Naive thymus-derived CD8-positive, alpha-beta T cell (primary cell): ENCODE measurements around the gene POLR3C. TPM values are rescaled to one million over a fixed set of nuclear protein-coding genes. Genes with fewer than 3 reads are reported as not detected.
A peak's percentile ranks its signal among the peaks of the same experiment; 100 is the strongest.
"Not testable (repeated sequence)": the region's sequence is repeated elsewhere in the genome, so short reads cannot be mapped to it uniquely, and the experiment has no call there.

Experiments used
- ATAC-seq, 2 donors: fragments of 150-1000 bp; cut with Tn5 transposase in 1 of 2; sonication (Bioruptor Pico), chemical (Tn5 transposase) in 1 of 2; 1 replicate in 1 of 2; 2 replicates in 1 of 2; pipeline ENCODE4 v1.10.0; 2021; ENCODE audit warnings: mild to moderate bottlenecking in 2 of 2, moderate library complexity in 2 of 2
- POLR2A ChIA-PET: fragments of 350-600 bp; sonication (Branson Sonifier 250); formaldehyde crosslinking; loops from one replicate; lab custom pipeline; 2021; ENCODE audit warnings: antibody characterized with exemption; lab: Charles Lee
- DNase-seq, 10 donors: peaks; one replicate each; pipeline versions ENCODE4 v3.0.0 to v3.0.0-alpha.2; 2020 to 2022
- H3K27ac Mint-ChIP-seq, 10 donors: one replicate each; pipeline ENCODE4 v1.8.0; 2020 to 2022; ENCODE audit warnings: mild to moderate bottlenecking in 10 of 10, mixed read lengths in 10 of 10, moderate library complexity in 4 of 10, inconsistent platforms in 1 of 10
- H3K27me3 Mint-ChIP-seq, 5 donors: one replicate each; pipeline ENCODE4 v1.8.0; 2021 to 2022; ENCODE audit warnings: mixed read lengths in 5 of 5
- H3K36me3 Mint-ChIP-seq, 3 donors: one replicate each; pipeline ENCODE4 v1.8.0; 2020 to 2022; ENCODE audit warnings: mixed read lengths in 3 of 3, mild to moderate bottlenecking in 2 of 3, inconsistent platforms in 1 of 3
- H3K4me1 Mint-ChIP-seq, 4 donors: one replicate each; pipeline ENCODE4 v1.8.0; 2021 to 2022; ENCODE audit warnings: mixed read lengths in 4 of 4
- H3K4me3 Mint-ChIP-seq, 10 donors: one replicate each; pipeline ENCODE4 v1.8.0; 2020 to 2022; ENCODE audit warnings: mild to moderate bottlenecking in 10 of 10, mixed read lengths in 10 of 10, moderate library complexity in 6 of 10, inconsistent platforms in 1 of 10
- H3K9me3 Mint-ChIP-seq, 9 donors: one replicate each; pipeline ENCODE4 v1.8.0; 2020 to 2022; ENCODE audit warnings: mixed read lengths in 9 of 9, mild to moderate bottlenecking in 3 of 9, inconsistent platforms in 1 of 9, moderate library complexity in 1 of 9
- polyA plus RNA-seq, 3 donors: library from polyadenylated mRNA; unstranded; fragments of 300-500 nt; fragmentation: Illumina TruSeq; gene quantifications; one replicate each; pipeline ENCODE4 v1.2.3, GENCODE V29; 2021
- total RNA-seq, 8 experiments: library from RNA in 2 of 8; stranded (reverse) in 2 of 8; gene quantifications; one replicate each; pipeline ENCODE4 v1.2.3 and lab custom pipeline; 2021 to 2026

POLR3C gene
- total and polyA plus RNA-seq, 5 experiments from 2014 or later, result 40.2 to 54.5 (median 42.8) TPM

DNA sequence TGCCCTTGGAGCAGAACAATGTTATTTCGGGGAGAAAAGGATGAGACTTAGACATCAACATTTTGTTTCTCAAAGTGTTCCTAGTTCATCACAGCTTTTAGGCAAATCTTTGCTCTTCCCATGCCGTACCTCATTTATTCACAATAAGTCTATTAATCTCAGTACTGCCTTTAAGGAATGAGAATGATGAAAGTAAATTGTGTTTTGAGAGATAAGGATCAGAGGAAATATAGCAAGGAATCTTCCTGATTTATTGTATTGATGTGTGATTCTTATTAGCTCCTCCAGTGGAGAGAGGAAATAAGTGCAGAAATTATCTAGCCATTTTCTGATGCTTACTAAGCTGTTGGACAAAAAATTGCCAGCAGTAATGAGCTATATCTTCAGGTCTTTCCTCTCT is 2.0 kb downstream of the POLR3C start:
- POLR2A ChIA-PET, result interaction anchor here (0.6 to 3.3 kb wide), 5 partner anchors 19 to 225 kb away, joined by 3 to 10 read pairs (median 5); partner anchors contain the start of genes NUDT17, PIAS3 and RBM8A
- peaks cover 15 to 38% (median 22%) of the 10 kb centered on the region in 4 donors for H3K4me1 Mint-ChIP-seq
- H3K9me3 Mint-ChIP-seq, result no peaks in the 10 kb centered on the region
- peaks cover 12 to 56% (median 22%) of the 10 kb centered on the region in 3 donors for H3K36me3 Mint-ChIP-seq
- no peaks in the 10 kb centered on the region for H3K27me3 Mint-ChIP-seq
- peak overlapping the region in 3 of 10 donors; percentile 35 to 56 (median 43) for H3K27ac Mint-ChIP-seq
- H3K4me3 Mint-ChIP-seq, result peak overlapping the region in 9 of 10 donors; percentile 24 to 99 (median 60)
- no peak for DNase-seq
- ATAC-seq, result no peak

DNA sequence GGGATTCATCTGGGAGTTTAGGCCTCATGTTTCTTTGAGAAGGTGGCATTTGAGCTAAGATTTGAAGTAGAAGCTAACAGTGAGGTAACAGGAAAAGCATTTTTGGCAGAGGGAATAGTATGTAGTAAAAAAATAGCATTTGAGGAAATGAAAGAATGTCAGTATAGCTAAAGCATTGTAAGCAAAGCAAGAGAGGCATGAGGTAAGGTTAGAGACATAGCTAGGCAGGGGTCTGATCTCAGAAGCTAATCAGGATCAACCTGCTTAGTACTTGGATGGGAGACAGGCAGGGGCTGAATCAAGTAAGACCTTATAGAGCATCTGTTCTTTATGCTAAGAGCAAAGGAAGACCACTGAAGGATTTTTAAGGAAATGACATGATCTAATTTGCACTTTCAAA is 4.0 kb downstream of the POLR3C start:
- Mint-ChIP-seq H3K27me3 (no peaks in the 10 kb centered on the region), H3K4me1 (peaks cover 18 to 36% (median 22%) of the 10 kb centered on the region in 4 donors), H3K27ac (peak overlapping the region in 3 of 10 donors; percentile 35 to 63 (median 55)), H3K36me3 (peaks cover 18 to 71% (median 33%) of the 10 kb centered on the region in 3 donors), H3K9me3 (no peaks in the 10 kb centered on the region), H3K4me3 (no peak overlapping the region)
- POLR2A ChIA-PET, result interaction anchor here (0.7 to 1.4 kb wide), 4 partner anchors 18 to 104 kb away, joined by 3 to 4 read pairs (median 3); partner anchors contain the start of gene NUDT17
- ATAC-seq (no peak), DNase-seq (no peak)

DNA sequence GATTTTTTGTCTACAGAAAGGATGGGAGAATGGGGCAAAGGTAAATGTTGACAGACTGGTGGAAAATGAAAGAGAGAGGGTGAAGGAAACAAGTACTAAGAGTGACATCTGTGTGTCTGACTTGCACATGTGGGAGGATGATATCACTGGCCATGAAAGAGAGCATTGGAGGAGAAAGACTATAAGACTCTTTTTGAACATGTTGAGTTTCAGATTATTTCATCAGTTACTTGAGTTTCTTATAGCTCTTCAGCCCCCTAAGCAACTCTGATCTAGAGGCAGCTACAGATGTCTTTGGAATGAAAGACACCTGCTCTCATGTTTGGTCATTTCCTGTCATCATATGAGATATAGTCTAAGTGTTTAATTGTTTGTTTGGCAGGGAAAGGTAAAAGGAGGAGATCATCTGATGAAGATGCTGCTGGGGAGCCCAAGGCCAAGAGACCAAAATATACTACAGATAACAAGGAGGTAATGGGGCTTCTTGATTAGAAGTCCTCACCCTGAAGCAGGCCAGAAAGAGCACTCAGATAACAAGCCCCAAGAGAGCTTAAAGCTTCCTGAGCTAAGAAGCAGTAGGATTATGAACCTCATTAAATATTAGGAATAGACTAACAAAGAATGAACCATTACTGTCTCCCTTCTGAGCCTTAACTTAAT is 4.5 kb downstream of the POLR3C start:
- no peak for ATAC-seq
- POLR2A ChIA-PET, result interaction anchor here (0.7 to 1.4 kb wide), 3 partner anchors 17 to 103 kb away, joined by 3 to 4 read pairs (median 3); partner anchors contain the start of gene NUDT17
- peak overlapping the region in 3 of 10 donors; percentile 35 to 63 (median 44) for H3K27ac Mint-ChIP-seq
- no peak for DNase-seq
- peaks cover 18 to 76% (median 38%) of the 10 kb centered on the region in 3 donors for H3K36me3 Mint-ChIP-seq
- H3K27me3 Mint-ChIP-seq, result no peaks in the 10 kb centered on the region
- H3K4me3 Mint-ChIP-seq, result no peak overlapping the region
- H3K4me1 Mint-ChIP-seq, result peaks cover 18 to 36% (median 22%) of the 10 kb centered on the region in 4 donors
- H3K9me3 Mint-ChIP-seq, result no peaks in the 10 kb centered on the region

DNA sequence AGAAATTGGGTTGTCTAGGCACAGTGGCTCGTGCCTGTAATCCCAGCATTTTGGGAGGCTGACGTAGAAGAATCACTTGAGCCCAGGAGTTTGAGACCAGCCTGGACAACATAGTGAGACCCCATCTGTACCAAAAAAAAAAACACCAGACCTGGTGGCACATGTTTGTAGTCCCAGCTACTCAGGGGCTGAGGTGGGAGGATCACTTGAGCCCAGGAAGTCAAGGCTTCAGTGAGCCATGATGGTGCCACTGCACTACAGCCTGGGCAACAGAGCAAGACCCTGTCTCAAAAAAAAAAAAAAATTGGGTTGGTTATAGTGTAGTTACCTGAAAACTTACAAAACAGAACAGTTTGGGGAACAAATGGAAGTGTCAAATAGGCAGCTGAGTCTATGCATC is 6.8 kb downstream of the POLR3C start:
- DNase-seq, H3K9me3 Mint-ChIP-seq, H3K4me3 Mint-ChIP-seq, H3K27me3 Mint-ChIP-seq, H3K27ac Mint-ChIP-seq, ATAC-seq, POLR2A ChIA-PET: not testable (repeated sequence)
- H3K4me1 Mint-ChIP-seq, result peaks cover 6 to 19% (median 16%) of the 10 kb centered on the region in 4 donors
- peaks cover 18 to 92% (median 40%) of the 10 kb centered on the region in 3 donors for H3K36me3 Mint-ChIP-seq

DNA sequence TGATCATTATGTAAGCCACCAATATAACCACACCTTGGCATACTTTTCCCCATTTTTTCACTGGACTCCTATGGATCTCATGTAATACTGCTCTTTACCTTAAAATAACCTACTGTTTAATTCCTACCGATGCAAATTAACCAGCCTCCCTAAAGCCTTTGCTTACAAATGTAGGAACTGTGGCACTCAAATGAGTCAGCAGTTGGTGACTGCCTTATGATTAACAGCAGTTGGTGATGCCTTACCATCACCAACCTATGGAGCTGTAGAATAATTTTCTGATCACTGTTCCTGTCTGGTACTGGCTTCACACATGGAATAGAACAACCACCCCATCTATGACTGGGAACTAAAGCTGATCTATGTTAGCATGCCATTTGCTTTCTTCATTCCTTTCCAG is 13.7 kb downstream of the POLR3C start:
- H3K36me3 Mint-ChIP-seq, result peaks cover 0 to 88% (median 29%) of the 10 kb centered on the region in 3 donors
- peaks cover 0 to 2% (median 0%) of the 10 kb centered on the region in 4 donors for H3K4me1 Mint-ChIP-seq
- DNase-seq (no peak), ATAC-seq (no peak)
- H3K27me3 Mint-ChIP-seq, result no peaks in the 10 kb centered on the region
- no peak overlapping the region for H3K4me3 Mint-ChIP-seq
- POLR2A ChIA-PET, result no interaction called here
- no peaks in the 10 kb centered on the region for H3K9me3 Mint-ChIP-seq
- H3K27ac Mint-ChIP-seq, result no peak overlapping the region

DNA sequence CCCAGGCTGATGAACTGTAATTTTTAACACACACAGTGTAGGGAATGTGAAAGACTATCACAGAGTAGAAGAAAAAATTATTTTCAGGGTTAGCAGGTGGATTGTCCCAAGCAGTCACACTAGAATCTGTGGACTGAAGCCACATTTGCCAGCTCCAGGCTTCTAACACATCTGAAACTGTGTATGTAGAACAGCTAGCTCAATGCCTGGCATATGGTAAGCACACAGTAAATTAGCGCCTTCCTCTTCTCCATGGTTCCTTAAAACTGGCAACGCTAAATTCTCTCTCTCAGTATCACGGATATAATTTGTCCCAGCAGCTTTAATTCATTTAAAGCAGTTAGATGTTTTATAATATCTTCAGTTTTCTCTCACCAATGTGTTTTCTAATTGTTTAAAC is 19.0 kb downstream of the POLR3C start:
- peaks cover 6 to 8% (median 7%) of the 10 kb centered on the region in 4 donors for H3K4me1 Mint-ChIP-seq
- no peak for DNase-seq
- POLR2A ChIA-PET, result interaction anchor here (0.6 to 6.6 kb wide), 2 partner anchors 15 to 169 kb away, joined by 3 to 96 read pairs; partner anchors contain the start of gene PIAS3

DNA sequence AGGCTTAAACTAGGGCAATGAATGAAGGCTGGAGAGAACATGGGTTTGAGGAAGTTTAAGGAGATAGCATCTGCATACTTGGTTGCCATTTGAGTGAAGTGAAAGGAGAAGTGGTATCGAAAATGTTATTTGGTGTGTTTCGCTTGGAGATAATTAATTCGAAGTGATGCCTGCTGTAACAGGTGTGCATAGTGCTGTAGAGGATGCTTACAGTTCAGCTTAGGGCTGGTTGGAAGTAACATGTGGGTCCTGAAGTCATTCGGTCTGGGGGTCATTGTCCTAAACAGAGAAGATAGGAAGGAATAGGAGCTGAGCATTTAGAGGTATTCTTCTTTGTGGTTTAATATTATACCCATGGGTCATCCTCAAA is 21.1 kb downstream of the POLR3C start:
- peaks cover 7 to 14% (median 11%) of the 10 kb centered on the region in 4 donors for H3K4me1 Mint-ChIP-seq
- H3K4me3 Mint-ChIP-seq, result no peak overlapping the region
- DNase-seq (no peak), ATAC-seq (peak; percentile 65 to 69)
- H3K9me3 Mint-ChIP-seq, result no peaks in the 10 kb centered on the region
- no peaks in the 10 kb centered on the region for H3K27me3 Mint-ChIP-seq
- H3K27ac Mint-ChIP-seq, result no peak overlapping the region
- peaks cover 0 to 31% (median 5%) of the 10 kb centered on the region in 3 donors for H3K36me3 Mint-ChIP-seq
- POLR2A ChIA-PET, result interaction anchor here (0.5 to 6.6 kb wide), 19 partner anchors 13 to 193 kb away, joined by 3 to 96 read pairs (median 5); partner anchors contain the start of genes ANKRD35, LIX1L, PEX11B and PIAS3

More for the DNA sequence above, 19.0 kb downstream of the POLR3C start:
- H3K27me3 Mint-ChIP-seq, result no peaks in the 10 kb centered on the region
- H3K27ac Mint-ChIP-seq, result no peak overlapping the region
- no peaks in the 10 kb centered on the region for H3K9me3 Mint-ChIP-seq
- H3K36me3 Mint-ChIP-seq, result peaks cover 0 to 45% (median 13%) of the 10 kb centered on the region in 3 donors
- H3K4me3 Mint-ChIP-seq, result no peak overlapping the region
- ATAC-seq, result no peak

DNA sequence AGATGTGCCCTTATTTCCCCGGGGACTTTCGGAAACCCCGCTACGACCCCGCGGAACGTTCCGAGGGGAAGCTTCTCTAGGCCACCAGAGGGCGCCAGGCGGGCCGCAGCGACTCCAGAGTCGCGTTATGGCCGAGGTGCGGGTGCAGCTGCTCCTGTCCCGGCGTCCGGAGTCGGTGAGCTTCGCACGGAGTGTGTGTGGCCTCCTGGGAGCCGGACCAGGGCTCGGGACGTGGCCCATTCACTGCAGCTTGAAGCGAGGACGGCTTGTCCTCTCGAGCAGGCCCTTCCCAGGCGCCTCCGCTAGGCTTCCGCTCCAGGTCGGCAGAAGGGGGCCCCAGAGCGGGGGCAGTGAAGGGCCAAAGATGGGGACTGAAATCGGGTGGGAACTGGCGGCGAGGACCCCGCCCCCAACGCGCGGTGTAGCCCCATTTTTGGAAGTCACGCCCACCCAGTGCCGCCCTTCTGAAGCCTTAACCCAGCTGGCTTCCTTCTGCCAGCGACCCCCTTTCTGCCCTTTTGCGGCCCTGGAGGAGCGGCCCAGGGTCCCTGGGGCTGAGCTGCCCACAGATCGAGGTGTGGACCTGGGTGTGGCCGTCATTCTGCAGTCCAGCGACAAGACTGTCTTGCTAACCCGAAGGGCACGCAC is 21.6 kb downstream of the POLR3C start, which contains the start of gene NUDT17:
Gene NUDT17, plus strand, starts transcription at position 117 of the 648 bp plus-strand sequence. Its CDS starts 11 bp downstream, at position 128.
- DNase-seq (peak; percentile 53 to 87 (median 74)), ATAC-seq (peak; percentile 83 to 84)
- Mint-ChIP-seq H3K9me3 (no peaks in the 10 kb centered on the region), H3K27ac (peak within 1 kb of the TSS in 6 of 10 donors; percentile 71 to 87 (median 76)), H3K4me3 (peak within 1 kb of the TSS in 1 of 10 donors; percentile 22), H3K36me3 (peaks cover 0 to 27% (median 2%) of the 10 kb centered on the region in 3 donors), H3K27me3 (no peaks in the 10 kb centered on the region), H3K4me1 (peaks cover 9 to 14% (median 13%) of the 10 kb centered on the region in 4 donors)
- POLR2A ChIA-PET, result interaction anchor here (0.5 to 6.6 kb wide), 19 partner anchors 12 to 192 kb away, joined by 3 to 96 read pairs (median 5); partner anchors contain the start of genes ANKRD35, LIX1L, PEX11B and PIAS3

DNA sequence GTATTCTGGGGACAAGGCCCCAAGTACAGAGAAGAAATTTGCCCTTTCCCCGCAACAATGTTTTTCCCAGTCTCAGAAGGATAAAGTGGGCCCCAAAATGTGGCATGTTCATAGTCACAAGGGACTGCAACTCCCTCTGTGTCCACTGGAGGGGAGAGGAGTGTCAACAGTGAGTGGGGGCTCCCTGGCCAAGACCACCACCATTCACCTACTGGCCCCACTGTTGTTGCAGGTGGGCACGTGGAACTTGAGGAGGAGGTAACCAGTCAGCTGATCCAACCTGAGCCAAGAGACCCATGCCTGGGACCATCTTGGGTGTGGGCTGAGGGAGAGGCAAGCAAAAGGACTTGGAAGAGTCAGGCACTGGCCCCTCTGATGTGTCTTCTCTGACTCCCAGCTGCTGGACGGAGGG is 22.2 kb downstream of the POLR3C start:
- Mint-ChIP-seq H3K27me3 (no peaks in the 10 kb centered on the region), H3K4me3 (peak overlapping the region in 1 of 10 donors; percentile 22), H3K36me3 (peaks cover 0 to 26% (median 0%) of the 10 kb centered on the region in 3 donors), H3K9me3 (no peaks in the 10 kb centered on the region), H3K27ac (peak overlapping the region in 6 of 10 donors; percentile 71 to 87 (median 76)), H3K4me1 (peaks cover 9 to 14% (median 13%) of the 10 kb centered on the region in 4 donors)
- POLR2A ChIA-PET, result interaction anchor here (0.5 to 6.6 kb wide), 9 partner anchors 11 to 166 kb away, joined by 4 to 96 read pairs (median 7); partner anchors contain the start of genes LIX1L, PIAS3, RBM8A and TXNIP
- DNase-seq, result peak in 6 of 10 donors; percentile 23 to 40 (median 32)
- peak; percentile 41 to 57 for ATAC-seq

DNA sequence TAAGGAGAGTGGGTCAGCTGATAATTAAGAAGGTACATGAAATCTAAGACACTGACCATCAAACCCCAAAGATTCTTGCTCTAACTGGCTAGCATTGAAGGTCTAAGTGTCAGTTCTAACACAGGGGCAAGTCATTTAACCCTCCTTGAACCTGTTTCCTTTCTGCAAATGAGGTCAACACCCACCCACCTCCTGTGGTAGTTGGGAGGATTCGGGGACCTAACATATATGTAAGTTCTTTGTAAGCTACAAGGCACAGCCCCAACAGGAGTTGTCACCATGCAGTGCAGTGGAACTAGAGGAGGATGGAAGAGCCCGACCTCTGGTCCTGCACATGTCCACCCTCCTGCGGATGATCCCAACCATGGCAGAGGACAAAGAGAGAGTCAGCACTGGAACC is 23.8 kb downstream of the POLR3C start:
- peak overlapping the region in 5 of 10 donors; percentile 18 to 75 (median 45) for H3K27ac Mint-ChIP-seq
- ATAC-seq, result no peak

DNA sequence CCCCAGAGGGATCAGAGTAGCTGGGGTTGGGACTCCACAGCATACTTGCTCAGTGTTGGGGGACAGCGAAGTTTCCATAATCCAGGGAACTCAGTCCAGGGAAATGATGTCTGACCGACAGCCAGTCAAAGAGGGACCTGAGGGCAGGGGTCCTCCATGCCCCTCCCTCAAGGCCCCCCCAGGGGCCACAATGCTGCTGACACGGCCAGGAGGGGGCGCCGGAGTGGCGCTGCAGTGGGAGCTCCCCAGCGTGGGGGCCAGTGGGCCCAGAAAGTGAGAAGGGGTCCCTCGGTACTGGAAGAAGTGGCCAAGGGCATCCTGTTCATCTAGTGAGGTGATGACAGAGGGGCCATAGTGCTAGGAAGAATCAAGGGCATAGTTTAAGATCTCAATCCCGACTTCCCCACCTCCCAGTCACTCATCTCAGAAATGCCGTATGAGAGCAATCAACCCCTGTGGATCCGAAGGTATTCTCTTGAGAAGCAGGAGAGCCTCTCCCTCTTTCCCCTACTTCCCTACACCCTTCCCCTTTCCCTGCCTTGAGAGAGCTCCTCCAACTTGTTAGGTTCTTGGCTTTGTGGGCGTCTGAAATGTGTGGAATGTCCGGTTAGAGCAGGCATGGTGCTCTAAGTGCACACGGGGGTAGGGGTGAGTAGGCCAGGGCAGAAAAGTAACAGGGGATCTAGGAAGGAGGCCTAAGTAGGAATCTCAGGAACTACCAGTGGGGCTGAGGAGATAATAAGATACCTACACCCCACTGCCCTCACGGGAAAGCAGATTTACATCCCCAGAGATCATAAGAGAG is 25.6 kb downstream of the POLR3C start:
- no peak for ATAC-seq
- H3K36me3 Mint-ChIP-seq, result peaks cover 0 to 36% (median 6%) of the 10 kb centered on the region in 3 donors
- peak overlapping the region in 6 of 10 donors; percentile 17 to 65 (median 29) for H3K27ac Mint-ChIP-seq

More for the DNA sequence above, 23.8 kb downstream of the POLR3C start:
- peaks cover 0 to 22% (median 2%) of the 10 kb centered on the region in 3 donors for H3K36me3 Mint-ChIP-seq
- POLR2A ChIA-PET, result interaction anchor here (0.6 to 6.6 kb wide), 2 partner anchors 10 to 167 kb away, joined by 4 to 96 read pairs; partner anchors contain the start of gene PIAS3
- no peak overlapping the region for H3K4me3 Mint-ChIP-seq
- H3K9me3 Mint-ChIP-seq, result no peaks in the 10 kb centered on the region
- H3K27me3 Mint-ChIP-seq, result no peaks in the 10 kb centered on the region
- no peak for DNase-seq
- H3K4me1 Mint-ChIP-seq, result peaks cover 9 to 14% (median 13%) of the 10 kb centered on the region in 4 donors

More for the DNA sequence above, 25.6 kb downstream of the POLR3C start:
- Mint-ChIP-seq H3K4me1 (peaks cover 9 to 14% (median 13%) of the 10 kb centered on the region in 4 donors), H3K4me3 (no peak overlapping the region), H3K9me3 (no peaks in the 10 kb centered on the region), H3K27me3 (no peaks in the 10 kb centered on the region)
- POLR2A ChIA-PET, result interaction anchor here (2.7 kb wide), 1 partner anchor 10 kb away, joined by 12 read pairs; the partner anchor contains the start of gene PIAS3
- DNase-seq, result no peak
